HG03196 (cell line): ENCODE measurements around the gene DNASE1L3.

Experiments used
- ATAC-seq: cut with Tn5 transposase; IDR thresholded peaks from one replicate; pipeline ENCODE4 v1.9.1; 2021; ENCODE audit not compliant: unreplicated experiment

DNASE1L3 gene

GRCh38 chr3:58180099-58180880, 30.5 kb downstream of the DNASE1L3 start:
- ATAC-seq, result no peak

- no peak for ATAC-seq
Observed at GRCh38 chr3:58179235-58180098, 31.3 kb downstream of the DNASE1L3 start.

DNA sequence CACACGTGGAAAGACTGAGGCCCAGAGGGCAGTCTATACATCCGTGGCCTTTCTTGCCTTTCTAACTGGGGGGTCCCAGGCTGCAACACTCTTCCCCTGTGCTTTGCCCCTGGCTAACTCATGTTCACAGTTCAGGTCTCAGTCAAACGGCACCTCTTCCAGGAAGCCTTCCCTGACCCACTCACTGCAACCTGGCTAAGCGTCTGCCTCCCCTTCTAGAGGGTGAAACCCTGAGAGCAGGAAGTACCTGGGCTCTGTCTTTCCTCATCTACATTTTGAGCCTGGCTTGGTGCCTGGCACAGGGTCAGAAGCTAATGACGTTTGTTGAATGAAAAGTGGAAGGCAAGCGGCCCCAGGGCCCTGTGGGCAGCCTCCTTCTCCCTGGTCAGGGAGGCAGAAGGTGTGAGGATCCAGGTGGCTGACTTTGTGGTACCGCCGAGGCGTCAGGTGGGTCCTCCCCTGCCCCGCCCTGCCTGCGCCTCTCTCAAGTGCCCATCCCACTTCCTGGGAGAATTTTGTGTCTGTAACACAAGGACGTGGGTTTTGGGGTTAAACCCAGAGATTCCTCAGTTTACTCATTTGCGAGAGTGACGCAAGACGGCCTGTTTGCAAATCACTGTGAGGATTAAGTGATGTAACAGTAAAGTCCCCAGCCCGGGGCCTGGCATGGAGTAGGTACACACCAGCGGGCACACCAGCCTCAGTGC, 32.1 kb downstream of the DNASE1L3 start:
- no peak for ATAC-seq

DNA sequence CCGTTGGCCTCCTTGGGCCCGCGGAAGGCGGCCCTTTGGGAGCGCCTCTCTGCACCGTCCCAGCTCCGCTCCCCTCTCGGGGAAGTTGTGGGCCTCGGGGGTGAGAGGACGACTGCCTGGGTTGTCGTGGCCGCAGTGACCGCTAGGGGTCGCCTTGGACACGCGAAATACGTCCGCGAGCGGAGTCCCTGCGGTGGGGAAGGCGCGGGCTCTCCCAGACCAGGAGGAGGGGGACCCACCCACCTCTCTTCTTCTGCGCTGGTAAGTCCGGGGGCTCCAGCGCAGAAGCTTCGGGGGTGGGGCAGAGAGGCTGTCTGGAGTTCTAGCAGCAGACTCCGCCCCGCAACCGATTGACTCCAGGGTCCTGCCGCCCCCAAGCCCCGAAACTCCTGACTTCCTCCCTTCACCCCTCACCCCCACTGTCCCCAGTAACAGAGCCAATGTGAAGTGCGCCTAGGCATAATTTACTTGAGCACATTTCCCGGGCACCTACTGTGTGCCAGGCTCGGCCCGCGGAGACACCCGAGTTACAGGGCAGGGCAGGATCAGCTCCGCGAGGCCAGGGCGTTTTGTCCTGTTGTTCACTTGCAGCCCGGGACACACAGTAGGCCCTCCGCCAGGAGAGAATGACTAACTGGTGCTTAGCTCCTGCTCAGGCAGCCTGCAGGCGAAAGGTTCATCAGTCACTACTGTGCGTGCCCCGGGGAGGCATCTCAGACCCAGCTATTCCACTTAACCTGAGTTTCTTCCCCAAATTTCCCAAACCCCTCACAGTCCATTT, 32.8 kb downstream of the DNASE1L3 start:
- ATAC-seq, result peak; percentile 78

GRCh38 chr3:58176827-58177489, 33.8 kb downstream of the DNASE1L3 start:
- ATAC-seq, result no peak

GRCh38 chr3:58176185-58176530, 34.6 kb downstream of the DNASE1L3 start:
- ATAC-seq, result no peak

DNA sequence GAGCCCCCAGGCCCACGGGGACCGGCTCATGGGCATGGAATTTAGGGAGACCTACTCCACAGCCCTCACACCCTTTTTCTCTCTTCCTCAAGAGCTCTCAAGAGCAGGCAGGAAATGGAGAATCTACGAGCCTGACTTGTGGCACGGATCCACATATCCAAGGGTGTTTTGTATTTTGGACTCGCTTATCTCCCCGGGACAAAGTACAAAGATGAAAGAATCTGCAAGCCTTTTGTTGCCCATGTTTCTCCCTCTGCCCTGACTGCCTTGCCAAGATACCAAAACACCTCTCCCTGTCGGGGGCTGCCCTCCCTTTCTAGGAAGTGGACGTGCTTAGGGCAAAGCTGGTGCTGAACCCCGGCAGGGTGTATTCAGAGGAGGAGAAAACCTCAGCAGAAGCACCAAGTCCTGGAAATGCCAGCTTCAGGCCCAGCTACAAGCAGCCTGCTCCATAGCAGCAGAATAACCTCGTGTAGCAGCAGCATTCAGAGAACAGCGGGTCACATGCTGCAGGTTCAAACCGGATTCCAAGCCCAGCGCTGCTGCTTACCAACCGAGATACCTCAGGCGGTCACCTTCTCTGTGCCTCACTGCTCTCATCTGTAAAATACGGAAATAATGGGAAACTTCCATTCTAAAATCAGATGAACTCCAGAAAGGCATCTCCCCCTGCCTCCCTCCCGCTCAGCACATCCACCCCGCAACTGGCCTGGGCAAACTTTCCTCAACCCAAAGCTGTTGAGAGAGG, 35.2 kb downstream of the DNASE1L3 start:
- ATAC-seq, result no peak

DNA sequence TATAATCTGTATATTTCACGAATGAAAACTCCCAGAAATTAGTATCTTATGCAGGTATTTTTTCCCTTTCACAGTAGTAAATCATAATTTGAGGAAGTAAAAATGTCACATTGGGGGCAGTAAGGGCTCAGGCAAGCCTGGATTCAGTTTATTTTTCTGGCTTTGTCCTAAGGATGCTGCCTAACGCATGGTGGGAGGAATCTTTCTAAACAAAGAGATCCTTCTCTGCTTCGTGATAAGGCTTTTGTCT, 35.7 kb downstream of the DNASE1L3 start:
- no peak for ATAC-seq

DNA sequence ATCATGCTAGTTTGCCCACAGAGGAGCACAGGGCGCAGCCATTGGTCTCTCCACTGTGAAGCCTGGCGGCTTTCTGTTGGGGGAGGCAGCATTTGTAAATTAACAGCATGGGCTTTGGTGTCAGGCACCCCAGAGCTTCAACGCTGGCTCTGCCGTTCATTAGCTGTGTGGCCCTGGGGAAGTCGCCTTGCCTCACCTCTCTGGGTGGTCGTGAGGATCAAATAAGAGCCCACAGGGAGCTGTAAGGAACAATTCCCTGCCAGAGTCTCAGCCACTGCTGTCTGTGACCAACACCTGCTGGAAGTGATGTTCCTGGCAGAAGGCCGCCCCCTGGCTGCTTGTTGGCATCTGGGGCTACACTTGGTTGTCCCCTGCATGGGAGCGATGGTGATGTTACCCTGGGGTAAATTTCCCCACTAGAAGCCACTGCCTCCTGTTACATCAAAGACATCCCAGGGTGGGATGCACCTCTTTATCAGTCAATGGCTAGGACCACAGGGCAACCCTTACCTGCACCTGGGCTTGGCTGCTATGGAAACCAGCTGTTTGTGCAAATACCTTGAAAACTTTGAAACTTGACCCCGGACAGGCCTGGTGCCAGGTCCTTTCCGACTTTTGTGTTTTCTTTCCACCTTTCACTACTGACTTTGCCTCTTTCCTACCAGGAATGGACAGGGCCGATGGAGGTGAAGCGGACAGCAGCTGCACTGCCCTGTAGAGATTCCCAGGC, 36.9 kb downstream of the DNASE1L3 start:
- no peak for ATAC-seq

DNA sequence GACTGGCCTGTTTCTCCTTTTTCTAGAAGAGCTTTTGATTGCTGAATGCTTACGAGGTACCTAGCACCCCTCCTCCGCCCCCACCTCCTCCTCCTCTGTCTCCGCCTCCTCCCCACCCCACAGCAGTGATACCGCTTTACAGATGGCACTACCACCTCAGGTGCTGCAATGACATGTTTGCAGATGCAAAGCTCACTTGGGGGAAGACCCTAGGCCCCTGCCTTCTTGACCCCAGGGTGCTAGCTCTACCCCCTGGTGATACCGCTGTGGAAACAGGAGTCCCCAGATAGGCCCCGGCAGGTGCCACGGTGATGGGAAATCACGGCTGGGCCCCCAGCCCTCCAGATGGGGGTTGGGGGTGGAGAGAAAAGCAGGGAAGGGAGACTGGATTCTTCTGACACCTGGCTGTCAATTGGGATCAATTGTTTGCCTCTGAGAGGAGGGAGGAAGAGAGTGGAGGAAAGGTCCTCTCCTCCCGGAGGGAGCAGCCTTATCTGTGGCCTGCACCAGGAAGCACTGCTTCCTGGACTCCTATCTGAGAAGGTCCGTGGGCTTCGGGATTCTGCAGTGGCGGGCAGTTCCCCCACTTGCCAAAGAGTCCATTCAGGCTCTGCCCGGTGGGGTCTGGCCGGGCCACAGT, 37.6 kb downstream of the DNASE1L3 start:
- ATAC-seq, result no peak

DNA sequence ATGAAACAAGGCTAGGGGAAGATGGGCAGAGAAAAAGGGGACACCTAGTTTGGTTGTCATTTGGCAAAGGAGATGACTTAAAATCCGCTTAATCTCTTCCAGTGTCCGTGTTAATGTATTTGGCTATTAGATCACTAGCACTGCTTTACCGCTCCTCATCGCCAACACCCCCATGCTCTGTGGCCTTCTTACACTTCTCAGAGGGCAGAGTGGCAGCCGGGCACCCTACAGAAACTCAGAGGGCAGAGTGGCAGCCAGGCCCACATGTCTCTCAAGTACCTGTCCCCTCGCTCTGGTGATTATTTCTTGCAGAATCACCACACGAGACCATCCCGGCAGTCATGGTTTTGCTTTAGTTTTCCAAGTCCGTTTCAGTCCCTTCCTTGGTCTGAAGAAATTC, 39.6 kb downstream of the DNASE1L3 start:
- no peak for ATAC-seq

GRCh38 chr3:58170376-58170775, 40.4 kb downstream of the DNASE1L3 start:
- ATAC-seq, result no peak

GRCh38 chr3:58169371-58169770, 41.4 kb downstream of the DNASE1L3 start:
- no peak for ATAC-seq

- no peak for ATAC-seq
Observed at GRCh38 chr3:58168498-58168897, 42.3 kb downstream of the DNASE1L3 start.

DNA sequence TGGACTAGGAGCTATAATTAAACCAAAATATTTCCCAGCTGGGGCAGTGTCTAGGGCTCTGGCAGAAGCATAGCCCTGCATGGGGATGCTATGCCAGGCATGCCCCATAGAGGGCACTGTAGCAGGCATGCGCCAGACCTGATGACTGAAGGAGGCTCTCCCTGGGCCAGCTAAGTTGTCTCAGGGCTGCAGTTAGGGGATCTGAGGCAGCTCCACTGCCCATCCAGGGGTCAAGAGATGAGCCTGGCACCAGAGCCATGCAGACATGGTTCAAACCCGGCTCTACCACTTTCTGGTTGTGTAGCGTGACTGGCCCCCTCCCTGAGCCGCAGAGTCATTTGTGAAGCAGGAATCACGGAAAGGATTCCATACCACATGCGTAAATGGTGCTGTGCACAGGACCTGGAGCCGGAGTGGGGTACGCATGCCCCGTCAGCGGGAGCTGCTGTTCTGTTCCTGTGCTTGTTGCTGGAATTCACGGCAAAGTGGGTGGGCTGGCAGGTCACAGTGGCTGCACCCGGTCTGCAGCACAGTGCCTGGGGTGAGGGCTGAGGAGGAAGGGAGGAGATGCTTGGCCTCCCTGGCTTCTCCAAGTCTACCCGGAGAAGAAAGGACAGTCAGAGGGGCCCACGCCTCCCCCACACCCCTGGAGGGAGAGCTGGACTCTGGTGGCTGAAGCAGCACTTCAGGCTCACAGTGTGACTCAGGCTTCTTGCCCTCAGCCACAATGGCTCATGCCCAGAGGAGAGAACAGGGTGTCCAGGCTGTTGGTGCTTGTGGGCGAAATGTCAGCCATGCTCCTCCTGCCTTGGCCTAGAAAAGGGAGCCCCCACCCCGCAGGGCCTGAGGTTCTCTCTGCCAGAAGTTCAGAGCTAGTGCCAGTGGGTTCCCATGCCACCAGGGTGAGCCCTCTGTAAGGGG, 43.1 kb downstream of the DNASE1L3 start:
- no peak for ATAC-seq

DNA sequence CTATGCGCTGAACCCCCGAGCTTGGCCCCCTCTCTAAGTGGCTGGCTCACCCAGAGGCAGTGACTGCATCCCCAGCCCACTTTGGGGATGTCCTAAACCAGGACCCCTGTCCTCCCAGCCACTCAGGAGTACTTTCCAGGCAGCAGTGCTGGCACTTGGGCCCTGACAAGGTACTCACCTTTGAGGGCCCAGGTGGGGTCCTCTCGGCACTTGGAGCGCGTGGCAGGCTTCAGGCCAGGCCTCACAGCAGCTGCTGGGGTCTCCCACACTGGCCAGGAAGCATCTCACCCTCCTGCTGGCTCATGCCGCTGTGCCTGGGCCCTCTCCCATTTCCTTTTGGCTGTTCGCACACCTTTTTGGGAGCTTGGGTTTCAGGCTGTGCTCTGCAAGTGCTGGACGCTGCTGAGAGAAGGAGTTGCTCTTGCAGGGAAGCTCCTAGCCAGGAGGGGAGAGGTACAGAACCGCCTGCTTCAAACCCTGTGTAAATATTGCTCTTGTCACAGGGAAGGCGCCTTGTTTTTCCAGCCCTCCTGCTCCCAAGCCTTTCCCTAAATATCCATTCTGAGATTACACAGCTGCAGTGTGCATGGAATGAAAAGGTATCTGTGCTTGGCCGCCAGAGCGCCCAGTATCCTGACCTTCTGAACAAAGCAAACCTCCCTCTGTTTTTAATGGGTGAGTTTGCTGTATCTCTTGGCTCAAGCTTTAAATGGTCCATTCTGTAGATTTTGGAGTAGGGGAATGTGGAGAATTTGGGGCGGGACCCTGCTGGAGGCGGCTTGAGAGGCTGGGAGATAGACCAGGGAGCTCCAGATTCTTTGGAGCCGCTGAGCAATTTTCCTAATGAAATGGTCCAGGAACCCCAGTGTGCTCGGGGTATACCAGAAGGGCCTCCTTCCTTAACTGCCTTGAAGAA, 45.6 kb downstream of the DNASE1L3 start:
- ATAC-seq, result no peak
